Keratinocyte (primary cell): ENCODE data around the gene ENO3. TPM values are rescaled to one million over a fixed set of nuclear protein-coding genes. Genes with fewer than 3 reads are reported as not detected.

Experiments
- DNase-seq: peaks from one replicate; pipeline ENCODE4 v3.0.0-alpha.2; 2011; ENCODE audit warnings: low read depth, missing footprints, low spot score
- FAIRE-seq: peaks from 2 replicates; lab custom pipeline; 2011; peaks lifted over from hg19 to GRCh38; lab: Jason Lieb, UNC
- H2AFZ ChIP-seq: 2 replicates; pipeline ENCODE4 v1.6.0; 2012; ENCODE audit warnings: low read length, control low read depth, inconsistent platforms; ENCODE audit not compliant: control insufficient read depth
- H3K27ac ChIP-seq: 2 replicates; pipeline ENCODE4 v1.5.1; 2011; ENCODE audit warnings: low read length; ENCODE audit not compliant: control insufficient read depth, insufficient read depth
- H3K27me3 ChIP-seq: 3 replicates; pipeline ENCODE4 v1.6.0; 2011; ENCODE audit warnings: low read length; ENCODE audit not compliant: control insufficient read depth, insufficient read depth; ENCODE audit errors: extremely low read depth
- H3K36me3 ChIP-seq, 2 experiments: 2 replicates in 1 of 2; 3 replicates in 1 of 2; pipeline ENCODE4 v1.5.1; 2011; ENCODE audit warnings: low read length in 2 of 2, mild to moderate bottlenecking in 1 of 2; ENCODE audit not compliant: control insufficient read depth in 2 of 2, insufficient read depth in 2 of 2; ENCODE audit errors: extremely low read depth in 1 of 2
- H3K4me1 ChIP-seq: 3 replicates; pipeline ENCODE4 v1.5.1; 2011; ENCODE audit warnings: low read length; ENCODE audit not compliant: control insufficient read depth, insufficient read depth; ENCODE audit errors: extremely low read depth
- H3K4me2 ChIP-seq: 3 replicates; pipeline ENCODE4 v1.6.0; 2011; ENCODE audit warnings: low read depth, low read length; ENCODE audit not compliant: control insufficient read depth, insufficient read depth; ENCODE audit errors: extremely low read depth
- H3K4me3 ChIP-seq, 3 experiments: fragments of 200-600 bp in 1 of 3; sonication (generic) in 1 of 3; 2 replicates in 2 of 3; 3 replicates in 1 of 3; pipeline ENCODE4 v1.5.1; 2011 to 2016; ENCODE audit warnings: low read length in 3 of 3, mild to moderate bottlenecking in 3 of 3, control low read depth in 2 of 3, inconsistent platforms in 1 of 3, low read depth in 1 of 3, mixed read lengths in 1 of 3, mixed run types in 1 of 3, moderate library complexity in 1 of 3; ENCODE audit not compliant: control insufficient read depth in 2 of 3, insufficient read depth in 2 of 3; ENCODE audit errors: extremely low read depth in 1 of 3
- H3K79me2 ChIP-seq: 2 replicates; pipeline ENCODE4 v1.6.0; 2012; ENCODE audit warnings: low read length; ENCODE audit not compliant: control insufficient read depth, insufficient read depth
- H3K9ac ChIP-seq: 3 replicates; pipeline ENCODE4 v1.6.0; 2011; ENCODE audit warnings: low read length; ENCODE audit not compliant: control insufficient read depth, insufficient read depth; ENCODE audit errors: extremely low read depth
- H3K9me1 ChIP-seq: 3 replicates; pipeline ENCODE4 v1.6.0; 2011; ENCODE audit warnings: low read length; ENCODE audit not compliant: control insufficient read depth, insufficient read depth; ENCODE audit errors: extremely low read depth
- H3K9me3 ChIP-seq: 2 replicates; pipeline ENCODE4 v1.5.1; 2012; ENCODE audit warnings: low read depth, low read length; ENCODE audit not compliant: control insufficient read depth
- H4K20me1 ChIP-seq: 3 replicates; pipeline ENCODE4 v1.6.0; 2011; ENCODE audit warnings: low read length; ENCODE audit not compliant: control insufficient read depth, insufficient read depth; ENCODE audit errors: extremely low read depth
- CTCF ChIP-seq, 3 experiments: IDR thresholded peaks in 1 of 3; conservative IDR thresholded peaks in 1 of 3; optimal IDR thresholded peaks in 1 of 3; 2 replicates in 2 of 3; 3 replicates in 1 of 3; pipeline versions ENCODE3 to v1.5.1; 2011; ENCODE audit warnings: low read length in 3 of 3, mild to moderate bottlenecking in 3 of 3, moderate library complexity in 2 of 3, control low read depth in 1 of 3, inconsistent platforms in 1 of 3; ENCODE audit not compliant: insufficient read depth in 2 of 3; ENCODE audit errors: extremely low read depth in 1 of 3
- EZH2 ChIP-seq: IDR thresholded peaks from one replicate; pipeline ENCODE4 v1.6.1; 2012; ENCODE audit warnings: inconsistent platforms, mild to moderate bottlenecking, low read length, moderate library complexity
- dilution Hi-C: fragments of 300-500 bp; cut with MboI; formaldehyde crosslinking; loops from one replicate; pipeline ENCODE4 v1.7.0; 2020; ENCODE audit warnings: low sequenced_read_pairs; ENCODE audit not compliant: extremely low pct_ligation_motif_present
- polyA plus RNA-seq, 5 experiments: library from polyadenylated mRNA; depleted of rRNA in 3 of 5; stranded (reverse) in 3 of 5; stranded (forward) in 1 of 5; unstranded in 1 of 5; fragments of >200 nt; gene quantifications; 1 replicate in 1 of 5; 2 replicates in 3 of 5; 3 replicates in 1 of 5; pipeline versions ENCODE4 v1.2.1 to v1.2.3, GENCODE V29; 2011 to 2012; ENCODE audit warnings: missing spikeins in 2 of 5, low read depth in 1 of 5, low replicate concordance in 1 of 5

Gene ENO3
- polyA plus RNA-seq, 1 donor (not counting 4 experiments of a cell fraction or from before 2014, with no cell fraction given) = 2.4 TPM

- H3K4me3 ChIP-seq = no peak overlapping the region
- TF ChIP-seq EZH2 = no peak
- no peak for TF ChIP-seq CTCF (optimal IDR thresholded peaks at IDR 0.05 in 1 of 3, IDR thresholded peaks at IDR 0.05 in 1 of 3, conservative IDR thresholded peaks at IDR 0.05 in 1 of 3; ENCODE audit: extremely low read depth in 1 of 3, insufficient read depth in 2 of 3, low read length in 3 of 3)
- no peaks in the 10 kb centered on the region for H3K27me3 ChIP-seq
- H3K4me2 ChIP-seq = no peak overlapping the region
- no peak overlapping the region for H3K27ac ChIP-seq
- peaks cover 16% of the 10 kb centered on the region for H3K4me1 ChIP-seq
- H3K9me3 ChIP-seq = no peaks in the 10 kb centered on the region
- no peak for DNase-seq
- no peak overlapping the region for H2AFZ ChIP-seq
- peaks cover 16% of the 10 kb centered on the region for H3K79me2 ChIP-seq
- peaks cover 5% of the 10 kb centered on the region for H4K20me1 ChIP-seq
- peaks cover 2% of the 10 kb centered on the region for H3K9me1 ChIP-seq
- peaks cover 4 to 10% of the 10 kb centered on the region in 2 experiments for H3K36me3 ChIP-seq
- dilution Hi-C loops = no loop called here
- FAIRE-seq = no peak
- no peak overlapping the region for H3K9ac ChIP-seq
Observed at GRCh38 chr17:4951486-4951885, 567 bp downstream of the ENO3 start.

- no peak for TF ChIP-seq EZH2
- no peak for TF ChIP-seq CTCF (optimal IDR thresholded peaks at IDR 0.05 in 1 of 3, IDR thresholded peaks at IDR 0.05 in 1 of 3, conservative IDR thresholded peaks at IDR 0.05 in 1 of 3; ENCODE audit: extremely low read depth in 1 of 3, insufficient read depth in 2 of 3, low read length in 3 of 3)
- H3K4me1 ChIP-seq = peaks cover 16% of the 10 kb centered on the region
- no peak for DNase-seq
Observed at GRCh38 chr17:4953451-4953961, 2.6 kb downstream of the ENO3 start.

More at GRCh38 chr17:4953451-4953961, 2.6 kb downstream of the ENO3 start:
- H3K9me3 ChIP-seq = no peaks in the 10 kb centered on the region
- no peak overlapping the region for H3K9ac ChIP-seq
- peak overlapping the region; percentile 41 for H2AFZ ChIP-seq
- peak overlapping the region; percentile 27 for H3K4me2 ChIP-seq
- dilution Hi-C loops = no loop called here
- H3K36me3 ChIP-seq = no peaks in the 10 kb centered on the region
- H3K27me3 ChIP-seq = no peaks in the 10 kb centered on the region
- no peaks in the 10 kb centered on the region for H3K79me2 ChIP-seq
- no peak overlapping the region for H3K4me3 ChIP-seq
- H3K9me1 ChIP-seq = peaks cover 2% of the 10 kb centered on the region
- no peak for FAIRE-seq
- no peaks in the 10 kb centered on the region for H4K20me1 ChIP-seq
- no peak overlapping the region for H3K27ac ChIP-seq
